ENCODE data around the gene CLEC10A.

GRCh38 chr17:7114875-7115614 is 35.0 kb upstream of the CLEC10A start:
- TF ChIP-seq, protein P1, sequence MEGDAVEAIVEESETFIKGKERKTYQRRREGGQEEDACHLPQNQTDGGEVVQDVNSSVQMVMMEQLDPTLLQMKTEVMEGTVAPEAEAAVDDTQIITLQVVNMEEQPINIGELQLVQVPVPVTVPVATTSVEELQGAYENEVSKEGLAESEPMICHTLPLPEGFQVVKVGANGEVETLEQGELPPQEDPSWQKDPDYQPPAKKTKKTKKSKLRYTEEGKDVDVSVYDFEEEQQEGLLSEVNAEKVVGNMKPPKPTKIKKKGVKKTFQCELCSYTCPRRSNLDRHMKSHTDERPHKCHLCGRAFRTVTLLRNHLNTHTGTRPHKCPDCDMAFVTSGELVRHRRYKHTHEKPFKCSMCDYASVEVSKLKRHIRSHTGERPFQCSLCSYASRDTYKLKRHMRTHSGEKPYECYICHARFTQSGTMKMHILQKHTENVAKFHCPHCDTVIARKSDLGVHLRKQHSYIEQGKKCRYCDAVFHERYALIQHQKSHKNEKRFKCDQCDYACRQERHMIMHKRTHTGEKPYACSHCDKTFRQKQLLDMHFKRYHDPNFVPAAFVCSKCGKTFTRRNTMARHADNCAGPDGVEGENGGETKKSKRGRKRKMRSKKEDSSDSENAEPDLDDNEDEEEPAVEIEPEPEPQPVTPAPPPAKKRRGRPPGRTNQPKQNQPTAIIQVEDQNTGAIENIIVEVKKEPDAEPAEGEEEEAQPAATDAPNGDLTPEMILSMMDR (conservative IDR thresholded peaks at IDR 0.05 in 1 of 2, IDR thresholded peaks at IDR 0.05 in 1 of 2; ENCODE audit: extremely low read depth in 1 of 2, insufficient read depth in 1 of 2, low read depth in 1 of 2, low read length in 2 of 2), result no peak
- TF ChIP-seq EZH2 (IDR thresholded peaks at IDR 0.05; ENCODE audit: borderline replicate concordance, low read length), result no peak
